GM23338 (cell line): ENCODE results near the gene CADPS. TPM values are rescaled to one million over a fixed set of nuclear protein-coding genes. Genes with fewer than 3 reads are reported as not detected.
A peak's percentile ranks its signal among the peaks of the same experiment; 100 is the strongest.

Experiments used
- ATAC-seq: fragments of 200-7000 bp; cut with Tn5 transposase; 3 replicates; pipeline ENCODE4 v1.9.1; 2020
- DNase-seq: peaks from one replicate; pipeline ENCODE4 v3.0.0-alpha.2; 2015; ENCODE audit warnings: low spot score
- H2AFZ ChIP-seq: fragments of 200-600 bp; sonication (generic); 2 replicates; pipeline ENCODE4 v1.8.0; 2016; ENCODE audit warnings: antibody characterized with exemption, mild to moderate bottlenecking, moderate library complexity
- H3F3A ChIP-seq: fragments of 200-600 bp; sonication (generic); replicated peaks from 2 replicates; pipeline ENCODE4 v1.8.0; 2017; ENCODE audit warnings: antibody characterized with exemption, mixed run types, low read depth
- H3K27ac ChIP-seq: fragments of 200-600 bp; sonication (generic); 2 replicates; pipeline ENCODE4 v1.6.1; 2016; ENCODE audit warnings: low read depth
- H3K27me3 ChIP-seq: fragments of 200-600 bp; sonication (generic); 2 replicates; pipeline ENCODE4 v1.8.0; 2016; ENCODE audit warnings: mild to moderate bottlenecking, mixed run types, moderate library complexity; ENCODE audit not compliant: insufficient read depth
- H3K36me3 ChIP-seq: fragments of 200-600 bp; sonication (generic); 2 replicates; pipeline ENCODE4 v1.8.0; 2016; ENCODE audit warnings: mild to moderate bottlenecking; ENCODE audit not compliant: insufficient read depth
- H3K4me1 ChIP-seq: fragments of 200-600 bp; sonication (generic); 2 replicates; pipeline ENCODE4 v1.8.0; 2016; ENCODE audit warnings: mild to moderate bottlenecking, moderate library complexity; ENCODE audit not compliant: insufficient read depth
- H3K4me2 ChIP-seq: fragments of 200-600 bp; sonication (generic); 2 replicates; pipeline ENCODE4 v1.7.1; 2017; ENCODE audit warnings: mixed run types
- H3K4me3 ChIP-seq: fragments of 200-600 bp; sonication (generic); 2 replicates; pipeline ENCODE4 v1.6.1; 2016; ENCODE audit warnings: mixed run types
- H3K79me2 ChIP-seq: fragments of 200-600 bp; sonication (generic); replicated peaks from 2 replicates; pipeline ENCODE4 v1.8.0; 2017; ENCODE audit warnings: mild to moderate bottlenecking; ENCODE audit not compliant: insufficient read depth
- H3K9me2 ChIP-seq: fragments of 200-600 bp; sonication (generic); 2 replicates; pipeline ENCODE4 v1.8.0; 2017; ENCODE audit not compliant: insufficient read depth
- H4K20me1 ChIP-seq: fragments of 200-600 bp; sonication (generic); replicated peaks from 2 replicates; pipeline ENCODE4 v1.8.0; 2017; ENCODE audit warnings: mild to moderate bottlenecking; ENCODE audit not compliant: insufficient read depth
- H3K27ac Mint-ChIP-seq: 2 replicates; pipeline ENCODE4 v1.8.0; 2020; ENCODE audit warnings: inconsistent platforms, mild to moderate bottlenecking, moderate library complexity, mixed read lengths
- H3K27me3 Mint-ChIP-seq: 3 replicates; pipeline ENCODE4 v1.8.0; 2022; ENCODE audit warnings: low read depth, mild to moderate bottlenecking, moderate library complexity, mixed read lengths, inconsistent platforms; ENCODE audit not compliant: insufficient read depth, poor library complexity
- H3K36me3 Mint-ChIP-seq: 3 replicates; pipeline ENCODE4 v1.8.0; 2021; ENCODE audit warnings: low read depth, mild to moderate bottlenecking, inconsistent platforms, moderate library complexity, mixed read lengths
- H3K4me1 Mint-ChIP-seq: 3 replicates; pipeline ENCODE4 v1.8.0; 2020; ENCODE audit warnings: mild to moderate bottlenecking, inconsistent platforms, mixed read lengths
- H3K4me3 Mint-ChIP-seq: 3 replicates; pipeline ENCODE4 v1.8.0; 2021; ENCODE audit warnings: moderate library complexity, mild to moderate bottlenecking, inconsistent platforms, mixed read lengths
- H3K9me3 Mint-ChIP-seq: 3 replicates; pipeline ENCODE4 v1.8.0; 2020; ENCODE audit warnings: moderate library complexity, mild to moderate bottlenecking, inconsistent platforms, mixed read lengths
- CREB1 ChIP-seq: fragments of 250-450 bp; sonication (Bioruptor Pico); IDR thresholded peaks from 2 replicates; pipeline ENCODE4 v1.5.0; 2020; ENCODE audit warnings: low read depth, mild to moderate bottlenecking, moderate library complexity
- CTCF ChIP-seq, 2 experiments: fragments of 200-600 bp in 1 of 2; sonication (generic) in 1 of 2; conservative IDR thresholded peaks; 2 replicates each; pipeline versions ENCODE4 v1.5.1 to v1.6.1; 2016 to 2017; ENCODE audit warnings: antibody characterized with exemption in 2 of 2, low read depth in 2 of 2, mild to moderate bottlenecking in 2 of 2, moderate library complexity in 1 of 2
- EZH2 ChIP-seq: fragments of 200-600 bp; sonication (generic); IDR thresholded peaks from one replicate; pipeline ENCODE4 v1.8.0; 2017; ENCODE audit warnings: antibody characterized with exemption, mild to moderate bottlenecking, low read depth; ENCODE audit not compliant: unreplicated experiment
- EZH2phosphoT487 ChIP-seq: fragments of 200-600 bp; sonication (generic); IDR thresholded peaks from one replicate; pipeline ENCODE4 v1.8.1; 2018; ENCODE audit warnings: antibody characterized with exemption; ENCODE audit not compliant: unreplicated experiment
- JUNB ChIP-seq: IDR thresholded peaks from one replicate; pipeline ENCODE4 v1.6.1; 2016; ENCODE audit warnings: antibody characterized with exemption; ENCODE audit not compliant: unreplicated experiment
- NANOG ChIP-seq: IDR thresholded peaks from 2 replicates; pipeline ENCODE4 v1.6.1; 2016; ENCODE audit warnings: antibody characterized with exemption, borderline replicate concordance
- POLR2AphosphoS5 ChIP-seq: IDR thresholded peaks from 2 replicates; pipeline ENCODE4 v1.6.1; 2016; ENCODE audit warnings: antibody characterized with exemption, low read depth
- REST ChIP-seq: IDR thresholded peaks from one replicate; pipeline ENCODE4 v1.6.1; 2018; ENCODE audit warnings: antibody characterized with exemption; ENCODE audit not compliant: unreplicated experiment
- STAT1 ChIP-seq: IDR thresholded peaks from one replicate; pipeline ENCODE4 v1.6.1; 2016; ENCODE audit warnings: antibody characterized with exemption; ENCODE audit not compliant: unreplicated experiment
- ZNF114 ChIP-seq: fragments of 250-450 bp; sonication (Bioruptor Pico); IDR thresholded peaks from 2 replicates; pipeline ENCODE4 v1.5.0; 2020; ENCODE audit warnings: mild to moderate bottlenecking, moderate library complexity
- ZNF331 ChIP-seq: fragments of 250-450 bp; sonication (Bioruptor Pico); IDR thresholded peaks from 2 replicates; pipeline ENCODE4 v1.5.0; 2020; ENCODE audit warnings: low read depth, mild to moderate bottlenecking, moderate library complexity
- ZNF462 ChIP-seq: fragments of 250-450 bp; sonication (Bioruptor Pico); IDR thresholded peaks from 2 replicates; pipeline ENCODE4 v1.5.0; 2020; ENCODE audit warnings: mild to moderate bottlenecking, moderate library complexity
- polyA plus RNA-seq: library from polyadenylated mRNA; unstranded; fragments of >200 nt; fragmentation: Nextera tagmentation; extraction: Ambion mirVana; gene quantifications from 2 replicates; pipeline ENCODE4 v1.2.1, GENCODE V29; 2016
- total RNA-seq: library from RNA; depleted of rRNA; stranded (reverse); fragments of >200 nt; shearing (Covaris generic); gene quantifications from 2 replicates; pipeline ENCODE4 v1.2.3, GENCODE V29; 2014
- TF ChIP-seq, protein P1 (sequence below): IDR thresholded peaks from 2 replicates; pipeline ENCODE4 v1.6.1; 2016; ENCODE audit warnings: antibody characterized with exemption

CADPS gene
- total and polyA plus RNA-seq, 2 experiments from 2014 or later: 14.7 to 22.0 TPM

GRCh38 chr3:62872318-62872717 is 2.9 kb downstream of the CADPS start:
- Histone ChIP-seq H3K79me2 (peaks cover 20% of the 10 kb centered on the region; the same call in 1 of the 2 replicates), H3K4me3 (no peak overlapping the region), H3K27ac (no peak overlapping the region), H3F3A (no peaks in the 10 kb centered on the region), H3K36me3 (no peaks in the 10 kb centered on the region), H3K9me2 (no peaks in the 10 kb centered on the region), H2AFZ (no peak overlapping the region), H3K27me3 (no peaks in the 10 kb centered on the region), H3K4me2 (peak overlapping the region; percentile 74; the same call in 1 of the 2 replicates), H4K20me1 (no peaks in the 10 kb centered on the region), H3K4me1 (peaks cover 13% of the 10 kb centered on the region)
- no peak for TF ChIP-seq STAT1
- TF ChIP-seq EZH2: no peak
- TF ChIP-seq REST: no peak
- TF ChIP-seq ZNF462: no peak
- no peak for TF ChIP-seq ZNF331 (CRISPR knock-in tag)
- TF ChIP-seq CTCF (conservative IDR thresholded peaks at IDR 0.05; ENCODE audit: low read depth in 2 of 2): no peak
- no peak for TF ChIP-seq ZNF114 (CRISPR knock-in tag)
- TF ChIP-seq CREB1 (CRISPR knock-in tag): no peak
- no peak for TF ChIP-seq POLR2AphosphoS5
- TF ChIP-seq, protein P1, sequence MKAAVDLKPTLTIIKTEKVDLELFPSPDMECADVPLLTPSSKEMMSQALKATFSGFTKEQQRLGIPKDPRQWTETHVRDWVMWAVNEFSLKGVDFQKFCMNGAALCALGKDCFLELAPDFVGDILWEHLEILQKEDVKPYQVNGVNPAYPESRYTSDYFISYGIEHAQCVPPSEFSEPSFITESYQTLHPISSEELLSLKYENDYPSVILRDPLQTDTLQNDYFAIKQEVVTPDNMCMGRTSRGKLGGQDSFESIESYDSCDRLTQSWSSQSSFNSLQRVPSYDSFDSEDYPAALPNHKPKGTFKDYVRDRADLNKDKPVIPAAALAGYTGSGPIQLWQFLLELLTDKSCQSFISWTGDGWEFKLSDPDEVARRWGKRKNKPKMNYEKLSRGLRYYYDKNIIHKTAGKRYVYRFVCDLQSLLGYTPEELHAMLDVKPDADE: no peak
- no peak for TF ChIP-seq EZH2phosphoT487
- TF ChIP-seq NANOG: no peak
- no peak for TF ChIP-seq JUNB
- no peaks in the 10 kb centered on the region; the same call in 2 of the 3 replicates for H3K9me3 Mint-ChIP-seq
- peaks cover 9% of the 10 kb centered on the region for H3K27me3 Mint-ChIP-seq
- no peaks in the 10 kb centered on the region for H3K36me3 Mint-ChIP-seq
- no peak overlapping the region for H3K27ac Mint-ChIP-seq
- peaks cover 13% of the 10 kb centered on the region for H3K4me1 Mint-ChIP-seq
- ATAC-seq: no peak
- H3K4me3 Mint-ChIP-seq: peak overlapping the region; percentile 91; the same call in 2 of the 3 replicates
- DNase-seq: no peak
